Stomach (tissue), 4 donors: Measurements from ENCODE around the gene ARRDC2.

Experiments used
- POLR2A ChIP-seq, 4 donors: fragments of 450-650 bp; IDR thresholded peaks; one replicate each; pipeline ENCODE4 v1.6.1; 2016; ENCODE audit warnings: antibody characterized with exemption in 4 of 4, control low read depth in 2 of 4, mild to moderate bottlenecking in 1 of 4, moderate library complexity in 1 of 4
- POLR2AphosphoS5 ChIP-seq, 3 donors: sonication (generic); formaldehyde crosslinking; IDR thresholded peaks; one replicate each; pipeline ENCODE4 v1.6.1; 2016; ENCODE audit warnings: antibody characterized with exemption in 3 of 3
- TF ChIP-seq, protein P1 (sequence below), 7 experiments: fragments of 450-650 bp in 4 of 7; fragments of 200-600 bp in 3 of 7; sonication (generic) in 3 of 7; IDR thresholded peaks; one replicate each; pipeline ENCODE4 v1.5.1; 2016 to 2019; ENCODE audit warnings: antibody characterized with exemption in 7 of 7, control low read depth in 2 of 7, mild to moderate bottlenecking in 1 of 7

DNA sequence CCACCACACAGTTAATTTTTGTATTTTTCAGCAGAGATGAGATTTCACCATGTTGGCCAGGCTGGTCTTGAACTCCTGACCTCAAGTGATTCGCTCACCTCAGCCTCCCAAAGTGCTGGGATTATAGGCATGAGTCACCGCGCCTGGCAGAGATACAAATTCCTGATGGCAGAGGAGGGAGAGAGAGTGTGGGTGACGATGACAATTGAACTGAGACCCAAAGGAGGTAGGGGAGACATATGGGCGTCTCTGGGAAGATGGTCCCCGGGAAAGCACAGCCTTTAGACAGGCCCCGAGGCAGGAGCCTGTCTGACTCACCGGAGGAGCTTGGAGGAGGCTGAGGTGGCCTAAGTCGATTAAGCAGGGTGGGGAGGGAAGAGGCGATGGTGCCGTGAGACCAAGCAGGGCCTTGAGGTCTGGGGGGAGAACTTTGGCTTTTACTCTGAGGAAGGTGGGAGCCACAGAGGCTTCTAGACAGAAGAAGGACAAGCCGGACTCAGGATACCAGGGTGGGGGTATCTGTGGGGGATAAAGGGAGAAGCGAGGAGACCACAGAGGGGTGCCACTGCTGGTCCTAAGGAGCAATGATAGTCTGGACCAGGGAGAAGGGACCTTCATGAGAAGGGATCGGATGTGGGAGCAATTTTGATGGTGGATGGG, 38.2 kb downstream of the ARRDC2 start:
- TF ChIP-seq, protein P1, sequence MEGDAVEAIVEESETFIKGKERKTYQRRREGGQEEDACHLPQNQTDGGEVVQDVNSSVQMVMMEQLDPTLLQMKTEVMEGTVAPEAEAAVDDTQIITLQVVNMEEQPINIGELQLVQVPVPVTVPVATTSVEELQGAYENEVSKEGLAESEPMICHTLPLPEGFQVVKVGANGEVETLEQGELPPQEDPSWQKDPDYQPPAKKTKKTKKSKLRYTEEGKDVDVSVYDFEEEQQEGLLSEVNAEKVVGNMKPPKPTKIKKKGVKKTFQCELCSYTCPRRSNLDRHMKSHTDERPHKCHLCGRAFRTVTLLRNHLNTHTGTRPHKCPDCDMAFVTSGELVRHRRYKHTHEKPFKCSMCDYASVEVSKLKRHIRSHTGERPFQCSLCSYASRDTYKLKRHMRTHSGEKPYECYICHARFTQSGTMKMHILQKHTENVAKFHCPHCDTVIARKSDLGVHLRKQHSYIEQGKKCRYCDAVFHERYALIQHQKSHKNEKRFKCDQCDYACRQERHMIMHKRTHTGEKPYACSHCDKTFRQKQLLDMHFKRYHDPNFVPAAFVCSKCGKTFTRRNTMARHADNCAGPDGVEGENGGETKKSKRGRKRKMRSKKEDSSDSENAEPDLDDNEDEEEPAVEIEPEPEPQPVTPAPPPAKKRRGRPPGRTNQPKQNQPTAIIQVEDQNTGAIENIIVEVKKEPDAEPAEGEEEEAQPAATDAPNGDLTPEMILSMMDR (IDR thresholded peaks at IDR 0.05) = no peak
- no peak for TF ChIP-seq POLR2A (IDR thresholded peaks at IDR 0.05)
- TF ChIP-seq POLR2AphosphoS5 (IDR thresholded peaks at IDR 0.05) = no peak
